Osteoblast (primary cell): ENCODE data around the gene ABCG2. TPM values are rescaled to one million over a fixed set of nuclear protein-coding genes. Genes with fewer than 3 reads are reported as not detected.

Experiments
- DNase-seq: peaks from one replicate; pipeline ENCODE4 v3.0.0; 2011; ENCODE audit warnings: low spot score, mixed read lengths; ENCODE audit not compliant: insufficient read length; ENCODE audit errors: missing footprints
- H2AFZ ChIP-seq: 2 replicates; pipeline ENCODE4 v1.6.0; 2011; ENCODE audit warnings: mild to moderate bottlenecking, low read length
- H3K27ac ChIP-seq: 2 replicates; pipeline ENCODE4 v1.5.1; 2011; ENCODE audit warnings: mild to moderate bottlenecking, low read depth, low read length, moderate library complexity
- H3K27me3 ChIP-seq: 2 replicates; pipeline ENCODE4 v1.6.0; 2012; ENCODE audit warnings: mild to moderate bottlenecking, control low read depth, inconsistent platforms, low read length, moderate library complexity; ENCODE audit not compliant: insufficient read depth
- H3K36me3 ChIP-seq: 2 replicates; pipeline ENCODE4 v1.5.1; 2011; ENCODE audit warnings: mild to moderate bottlenecking, low read length, control low read depth, moderate library complexity; ENCODE audit not compliant: insufficient read depth
- H3K4me1 ChIP-seq: 2 replicates; pipeline ENCODE4 v1.5.1; 2011; ENCODE audit warnings: mild to moderate bottlenecking, low read length, control low read depth, moderate library complexity; ENCODE audit not compliant: insufficient read depth
- H3K4me2 ChIP-seq: 2 replicates; pipeline ENCODE4 v1.6.0; 2011; ENCODE audit warnings: mild to moderate bottlenecking, low read length; ENCODE audit not compliant: insufficient read depth
- H3K4me3 ChIP-seq: fragments of 200-600 bp; sonication (generic); 3 replicates; pipeline ENCODE4 v1.5.1; 2012; ENCODE audit warnings: mild to moderate bottlenecking, low read length, inconsistent platforms; ENCODE audit not compliant: insufficient read depth
- H3K79me2 ChIP-seq: 2 replicates; pipeline ENCODE4 v1.6.0; 2012; ENCODE audit warnings: mild to moderate bottlenecking, low read length, control low read depth, inconsistent platforms; ENCODE audit not compliant: insufficient read depth
- H3K9me3 ChIP-seq: 2 replicates; pipeline ENCODE4 v1.5.1; 2011; ENCODE audit warnings: low read depth, low read length, control low read depth
- H4K20me1 ChIP-seq: 2 replicates; pipeline ENCODE4 v1.6.0; 2012; ENCODE audit warnings: mild to moderate bottlenecking, low read length, control low read depth; ENCODE audit not compliant: insufficient read depth
- total RNA-seq: library from RNA; depleted of rRNA; stranded (reverse); fragments of >200 nt; gene quantifications from 2 replicates; pipeline ENCODE4 v1.2.3, GENCODE V29; 2012
- TF ChIP-seq, protein P1 (sequence below): IDR thresholded peaks from 2 replicates; pipeline ENCODE4 v1.5.1; 2011; ENCODE audit warnings: mild to moderate bottlenecking, low read depth, low read length, moderate library complexity; ENCODE audit errors: extremely low read depth

Gene ABCG2
- total RNA-seq, 1 donor = 0.36 TPM

DNA sequence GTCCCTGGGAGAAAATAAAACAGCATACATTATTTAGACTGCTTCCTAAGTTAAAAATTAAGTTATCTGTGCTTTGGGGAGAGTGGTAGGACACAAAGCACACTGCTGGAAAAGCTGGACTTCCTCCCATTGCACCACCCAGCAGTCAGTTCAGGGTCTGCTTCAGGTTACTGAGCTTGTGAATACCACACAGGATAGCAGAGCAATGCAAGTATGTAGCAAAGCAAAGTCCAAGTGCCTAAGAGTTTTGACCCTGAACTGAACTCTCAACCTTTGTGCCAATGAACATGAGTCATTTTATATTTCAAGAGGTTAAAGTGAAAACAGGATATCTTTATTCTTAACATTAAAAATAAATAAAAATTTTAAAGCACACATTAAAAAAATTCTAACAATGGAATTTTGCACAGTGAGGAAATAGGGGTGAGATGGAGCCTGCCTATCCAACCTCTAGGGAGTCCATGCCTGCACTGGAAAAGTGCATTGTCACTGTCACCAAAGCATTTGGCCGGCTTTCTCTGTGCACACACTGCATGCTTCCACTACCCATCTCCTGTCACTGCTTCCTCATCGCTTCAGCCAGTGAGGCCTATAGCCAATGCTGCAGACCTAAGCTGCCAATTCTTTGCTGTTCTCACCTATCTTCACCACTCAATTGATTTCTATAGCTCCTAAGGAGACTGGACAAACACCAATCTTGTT is 50.9 kb downstream of the ABCG2 start:
- peaks cover 46% of the 10 kb centered on the region for H3K4me1 ChIP-seq
- no peak overlapping the region for H3K4me3 ChIP-seq
- no peak overlapping the region for H2AFZ ChIP-seq
- H3K9me3 ChIP-seq = no peaks in the 10 kb centered on the region
- no peaks in the 10 kb centered on the region for H3K36me3 ChIP-seq
- H3K27me3 ChIP-seq = no peaks in the 10 kb centered on the region
- no peak for DNase-seq
- TF ChIP-seq, protein P1, sequence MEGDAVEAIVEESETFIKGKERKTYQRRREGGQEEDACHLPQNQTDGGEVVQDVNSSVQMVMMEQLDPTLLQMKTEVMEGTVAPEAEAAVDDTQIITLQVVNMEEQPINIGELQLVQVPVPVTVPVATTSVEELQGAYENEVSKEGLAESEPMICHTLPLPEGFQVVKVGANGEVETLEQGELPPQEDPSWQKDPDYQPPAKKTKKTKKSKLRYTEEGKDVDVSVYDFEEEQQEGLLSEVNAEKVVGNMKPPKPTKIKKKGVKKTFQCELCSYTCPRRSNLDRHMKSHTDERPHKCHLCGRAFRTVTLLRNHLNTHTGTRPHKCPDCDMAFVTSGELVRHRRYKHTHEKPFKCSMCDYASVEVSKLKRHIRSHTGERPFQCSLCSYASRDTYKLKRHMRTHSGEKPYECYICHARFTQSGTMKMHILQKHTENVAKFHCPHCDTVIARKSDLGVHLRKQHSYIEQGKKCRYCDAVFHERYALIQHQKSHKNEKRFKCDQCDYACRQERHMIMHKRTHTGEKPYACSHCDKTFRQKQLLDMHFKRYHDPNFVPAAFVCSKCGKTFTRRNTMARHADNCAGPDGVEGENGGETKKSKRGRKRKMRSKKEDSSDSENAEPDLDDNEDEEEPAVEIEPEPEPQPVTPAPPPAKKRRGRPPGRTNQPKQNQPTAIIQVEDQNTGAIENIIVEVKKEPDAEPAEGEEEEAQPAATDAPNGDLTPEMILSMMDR = no peak
- H3K4me2 ChIP-seq = peak overlapping the region; percentile 11
- H4K20me1 ChIP-seq = no peaks in the 10 kb centered on the region
- no peak overlapping the region for H3K27ac ChIP-seq
- no peaks in the 10 kb centered on the region for H3K79me2 ChIP-seq

DNA sequence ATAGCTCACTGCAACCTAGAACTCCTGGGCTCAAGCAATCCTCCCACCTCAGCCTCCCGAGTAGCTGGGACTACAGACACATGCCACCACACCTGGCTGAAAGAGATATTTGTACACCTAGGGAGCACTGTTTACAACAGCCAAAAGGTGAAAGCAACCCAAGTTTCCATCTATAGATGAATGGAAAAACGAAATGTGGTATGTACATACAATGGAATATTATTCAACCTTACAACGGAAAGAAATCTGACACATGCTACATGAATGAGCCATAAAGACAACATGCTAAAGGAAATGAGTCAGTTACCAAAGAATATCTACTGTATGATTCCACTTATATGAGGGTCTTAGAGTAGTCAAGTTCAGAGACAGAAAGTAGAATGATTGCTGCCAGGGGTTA is 52.2 kb downstream of the ABCG2 start:
- no peak for DNase-seq
- no peaks in the 10 kb centered on the region for H4K20me1 ChIP-seq
- H3K27ac ChIP-seq = peak overlapping the region; percentile 5
- H3K4me3 ChIP-seq = no peak overlapping the region
- no peak overlapping the region for H2AFZ ChIP-seq
- H3K36me3 ChIP-seq = no peaks in the 10 kb centered on the region
- H3K27me3 ChIP-seq = no peaks in the 10 kb centered on the region
- TF ChIP-seq, protein P1 = no peak
- H3K4me1 ChIP-seq = peaks cover 46% of the 10 kb centered on the region
- no peak overlapping the region for H3K4me2 ChIP-seq
- no peaks in the 10 kb centered on the region for H3K79me2 ChIP-seq
- H3K9me3 ChIP-seq = no peaks in the 10 kb centered on the region

DNA sequence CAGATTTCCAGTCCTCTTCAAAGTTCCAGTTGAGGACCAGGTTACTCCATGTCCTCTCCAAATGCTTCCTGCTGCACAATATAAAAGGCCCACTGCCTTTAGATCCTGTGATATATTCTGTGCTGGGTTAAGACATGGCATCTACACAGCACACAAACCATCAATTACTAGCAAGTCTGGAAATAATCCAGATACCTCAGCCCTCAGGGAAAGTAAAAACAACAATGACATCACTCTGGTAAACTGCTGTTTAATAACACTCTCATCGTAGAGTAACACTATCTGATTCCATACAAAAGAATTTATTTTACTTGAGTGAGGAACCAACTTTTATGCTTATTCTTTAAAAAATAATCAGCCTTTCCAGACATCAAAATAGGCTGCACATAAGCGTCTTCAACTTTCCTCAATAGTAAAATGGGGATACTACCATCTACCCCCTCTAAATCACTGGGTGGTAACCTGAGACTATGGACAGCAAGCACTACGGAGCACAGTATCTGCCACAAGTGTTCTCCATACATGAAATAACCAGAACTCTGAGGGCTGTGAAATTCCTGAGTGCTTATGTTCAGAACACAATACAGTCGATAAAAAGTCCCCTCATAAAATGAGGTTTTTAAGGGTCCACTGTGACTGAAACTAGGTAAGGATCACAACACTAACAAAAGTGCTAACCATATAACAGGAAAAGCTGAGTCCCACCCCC is 53.4 kb downstream of the ABCG2 start:
- Histone ChIP-seq H3K79me2 (no peaks in the 10 kb centered on the region), H2AFZ (no peak overlapping the region), H3K27ac (peak overlapping the region; percentile 57), H4K20me1 (no peaks in the 10 kb centered on the region), H3K27me3 (no peaks in the 10 kb centered on the region), H3K4me3 (no peak overlapping the region), H3K9me3 (no peaks in the 10 kb centered on the region), H3K4me2 (peak overlapping the region; percentile 54), H3K36me3 (no peaks in the 10 kb centered on the region), H3K4me1 (peaks cover 46% of the 10 kb centered on the region)
- no peak for DNase-seq
- TF ChIP-seq, protein P1 = no peak

DNA sequence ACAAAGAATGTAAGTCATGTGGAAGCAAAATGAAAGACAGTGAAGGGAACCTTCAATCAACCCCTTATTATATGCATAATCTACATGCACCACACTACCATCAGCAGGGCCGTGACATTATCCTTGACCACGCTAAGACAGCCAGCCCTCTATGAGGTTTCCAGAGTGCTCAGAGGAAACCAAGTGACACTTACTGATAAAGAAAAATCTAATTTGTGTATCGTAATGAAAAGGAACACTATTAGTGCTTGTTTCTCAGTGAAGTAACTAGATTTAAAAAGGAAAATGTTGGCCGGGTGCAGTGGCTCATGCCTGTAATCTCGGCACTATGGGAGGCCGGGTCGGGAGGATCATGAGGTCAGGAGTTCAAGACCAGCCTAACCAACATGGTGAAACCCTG is 56.4 kb downstream of the ABCG2 start:
- H3K27me3 ChIP-seq = no peaks in the 10 kb centered on the region
- H3K79me2 ChIP-seq = no peaks in the 10 kb centered on the region
- no peaks in the 10 kb centered on the region for H3K36me3 ChIP-seq
- H2AFZ ChIP-seq = no peak overlapping the region
- H4K20me1 ChIP-seq = no peaks in the 10 kb centered on the region
- no peaks in the 10 kb centered on the region for H3K9me3 ChIP-seq
- peaks cover 23% of the 10 kb centered on the region for H3K4me1 ChIP-seq
- H3K4me3 ChIP-seq = no peak overlapping the region
- no peak for DNase-seq
- H3K4me2 ChIP-seq = no peak overlapping the region
- H3K27ac ChIP-seq = no peak overlapping the region
- TF ChIP-seq, protein P1 = no peak
